PC-3 (cell line): ENCODE data around the gene DHDH.

ENCODE experiments used
- CTCF ChIP-seq: fragments of 300-600 bp; sonication (generic); conservative IDR thresholded peaks from 2 replicates; pipeline ENCODE4 v1.5.1; 2017; ENCODE audit warnings: antibody characterized with exemption, low read depth, mild to moderate bottlenecking, low read length
- EZH2phosphoT487 ChIP-seq: fragments of 300-600 bp; sonication (generic); IDR thresholded peaks from 2 replicates; pipeline ENCODE4 v1.6.1; 2018; ENCODE audit warnings: mild to moderate bottlenecking, antibody characterized with exemption, low read length, borderline replicate concordance

- no peak for TF ChIP-seq CTCF
- TF ChIP-seq EZH2phosphoT487, result no peak
Measured at GRCh38 chr19:48967346-48968178, 34.1 kb downstream of the DHDH start.
